Lower lobe of right lung (tissue), 2 donors: ENCODE measurements around the gene PDK4. TPM values are rescaled to one million over a fixed set of nuclear protein-coding genes. Genes with fewer than 3 reads are reported as not detected.
"Not testable (repeated sequence)": the region's sequence is repeated elsewhere in the genome, so short reads cannot be mapped to it uniquely, and the experiment has no call there.

Experiments used
- ATAC-seq, 2 donors: fragments of 200-7000 bp; cut with Tn5 transposase; one replicate each; pipeline ENCODE4 v1.9.1; 2020 to 2022; ENCODE audit warnings: mild to moderate bottlenecking in 2 of 2, moderate library complexity in 2 of 2
- DNase-seq: peaks from one replicate; pipeline ENCODE4 v3.0.0-alpha.2; 2020
- H3K27ac ChIP-seq: fragments of 200-600 bp; one replicate; pipeline ENCODE4 v1.8.0; 2022
- H3K27me3 ChIP-seq: fragments of 200-600 bp; one replicate; pipeline ENCODE4 v1.8.0; 2022; ENCODE audit warnings: low read depth
- H3K36me3 ChIP-seq: fragments of 200-600 bp; one replicate; pipeline ENCODE4 v1.8.0; 2022; ENCODE audit warnings: mild to moderate bottlenecking
- H3K4me1 ChIP-seq: fragments of 200-600 bp; one replicate; pipeline ENCODE4 v1.8.0; 2022
- H3K4me3 ChIP-seq: fragments of 200-600 bp; one replicate; pipeline ENCODE4 v1.8.0; 2022; ENCODE audit warnings: mild to moderate bottlenecking
- H3K9me3 ChIP-seq: fragments of 200-600 bp; one replicate; pipeline ENCODE4 v1.8.0; 2022
- intact Hi-C: fragments of 100-400 bp; cut with DNase I; formaldehyde crosslinking; loops from one replicate; pipeline ENCODE4 v1.11.0; 2022
- total RNA-seq: library from RNA; stranded (reverse); fragmentation: NEBNext Ultra II Directional; extraction: Animal tissue kit (Norgen Biotek cat#: 25700); gene quantifications from one replicate; pipeline ENCODE4 v1.2.1, GENCODE V29; 2021
- TF ChIP-seq, protein P1 (sequence below): fragments of 200-600 bp; IDR thresholded peaks from one replicate; pipeline ENCODE4 v1.8.0; 2022; ENCODE audit warnings: antibody characterized with exemption, mild to moderate bottlenecking
- donor health status: DM: no; HTN: yes; CAD: no; lungs with severe emphysema.

The PDK4 gene
- total RNA-seq, 1 donor from 2014 or later: 243 TPM

DNA sequence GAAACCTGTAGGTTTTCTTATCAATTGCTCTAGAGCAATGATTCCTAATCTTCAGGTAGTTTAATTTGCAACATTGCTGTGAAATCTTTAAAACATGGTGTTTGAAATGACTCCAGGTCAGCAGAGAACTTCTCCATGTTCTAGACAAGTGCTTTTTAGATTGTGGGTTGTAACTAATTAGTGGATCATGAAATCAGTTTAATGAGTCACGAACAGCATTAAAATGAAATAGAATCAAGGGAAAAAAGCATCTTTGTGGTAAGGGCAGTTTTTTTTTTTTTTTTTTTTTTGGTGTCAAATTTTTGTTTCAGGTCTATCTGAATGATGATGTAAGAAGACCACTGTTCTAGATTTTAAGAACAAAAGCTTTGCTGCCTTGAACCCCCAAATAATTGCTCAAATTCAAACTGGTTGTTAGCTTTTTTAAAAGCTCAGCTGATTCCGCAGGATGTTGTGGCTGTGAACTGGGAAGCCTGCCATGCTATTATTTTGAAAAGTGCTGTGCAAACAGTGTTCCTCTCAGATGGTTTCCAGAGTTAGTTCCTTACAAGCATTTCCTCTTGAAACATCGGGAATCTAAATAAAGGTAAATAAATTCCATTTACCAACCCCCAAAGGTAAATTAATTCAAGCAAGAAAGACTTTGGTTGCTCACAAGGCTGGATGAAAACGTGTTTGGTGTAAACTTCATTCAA lies 13.1 kb upstream of the PDK4 start:
- H3K4me1 ChIP-seq: peaks cover 58% of the 10 kb centered on the region
- peak; percentile 68 to 87 for ATAC-seq
- H3K9me3 ChIP-seq: no peaks in the 10 kb centered on the region
- H3K27ac ChIP-seq: peak overlapping the region; percentile 90
- H3K27me3 ChIP-seq: no peaks in the 10 kb centered on the region
- peak overlapping the region; percentile 15 for H3K4me3 ChIP-seq
- no peaks in the 10 kb centered on the region for H3K36me3 ChIP-seq
- TF ChIP-seq, protein P1, sequence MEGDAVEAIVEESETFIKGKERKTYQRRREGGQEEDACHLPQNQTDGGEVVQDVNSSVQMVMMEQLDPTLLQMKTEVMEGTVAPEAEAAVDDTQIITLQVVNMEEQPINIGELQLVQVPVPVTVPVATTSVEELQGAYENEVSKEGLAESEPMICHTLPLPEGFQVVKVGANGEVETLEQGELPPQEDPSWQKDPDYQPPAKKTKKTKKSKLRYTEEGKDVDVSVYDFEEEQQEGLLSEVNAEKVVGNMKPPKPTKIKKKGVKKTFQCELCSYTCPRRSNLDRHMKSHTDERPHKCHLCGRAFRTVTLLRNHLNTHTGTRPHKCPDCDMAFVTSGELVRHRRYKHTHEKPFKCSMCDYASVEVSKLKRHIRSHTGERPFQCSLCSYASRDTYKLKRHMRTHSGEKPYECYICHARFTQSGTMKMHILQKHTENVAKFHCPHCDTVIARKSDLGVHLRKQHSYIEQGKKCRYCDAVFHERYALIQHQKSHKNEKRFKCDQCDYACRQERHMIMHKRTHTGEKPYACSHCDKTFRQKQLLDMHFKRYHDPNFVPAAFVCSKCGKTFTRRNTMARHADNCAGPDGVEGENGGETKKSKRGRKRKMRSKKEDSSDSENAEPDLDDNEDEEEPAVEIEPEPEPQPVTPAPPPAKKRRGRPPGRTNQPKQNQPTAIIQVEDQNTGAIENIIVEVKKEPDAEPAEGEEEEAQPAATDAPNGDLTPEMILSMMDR: no peak
- intact Hi-C loops: no loop called here
- DNase-seq: no peak

DNA sequence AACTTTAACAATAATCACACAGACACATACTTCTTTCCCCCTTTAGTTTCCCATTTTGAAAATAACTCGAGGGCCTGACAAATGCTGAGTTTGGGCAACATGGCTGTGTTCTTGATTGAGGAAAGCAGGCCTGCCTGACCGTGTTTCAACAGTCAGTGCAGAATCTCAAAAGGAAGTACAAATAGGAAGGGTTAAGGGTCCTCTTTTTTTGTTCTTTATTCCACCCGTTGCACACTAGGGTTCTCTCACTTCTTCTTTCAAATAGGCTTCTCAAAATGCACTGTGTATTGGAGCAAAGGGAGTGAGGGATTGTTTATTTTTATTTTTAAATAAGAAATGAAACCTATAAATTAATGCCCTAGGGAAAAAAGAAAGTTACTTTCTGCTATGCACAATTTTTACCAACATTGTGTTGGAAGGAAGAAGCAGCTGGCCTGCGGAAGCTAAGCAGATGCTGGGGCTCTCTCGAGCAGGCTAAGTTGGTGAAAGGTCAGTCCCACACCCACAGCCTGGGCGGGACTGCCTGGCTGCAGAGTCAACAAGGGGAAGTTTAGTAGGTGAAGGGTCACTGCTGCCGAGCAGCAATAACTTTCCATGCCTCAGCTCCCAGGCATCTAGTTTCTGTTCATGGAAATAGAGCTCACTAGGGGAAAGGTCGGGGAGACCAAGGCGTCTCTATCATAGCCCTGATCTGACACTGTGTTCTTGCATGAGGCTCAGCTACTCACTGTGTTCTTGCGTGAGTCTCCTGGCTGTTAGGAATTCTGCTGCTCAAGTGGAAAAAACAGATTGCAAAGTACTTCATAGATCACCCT lies 12.2 kb upstream of the PDK4 start:
- intact Hi-C loops: no loop called here
- H3K4me1 ChIP-seq: peaks cover 62% of the 10 kb centered on the region
- H3K27ac ChIP-seq: peak overlapping the region; percentile 90
- H3K36me3 ChIP-seq: no peaks in the 10 kb centered on the region
- TF ChIP-seq, protein P1: no peak
- no peaks in the 10 kb centered on the region for H3K9me3 ChIP-seq
- H3K4me3 ChIP-seq: peak overlapping the region; percentile 15
- ATAC-seq (peak; percentile 97 to 99), DNase-seq (peak; percentile 94)
- H3K27me3 ChIP-seq: no peaks in the 10 kb centered on the region

DNA sequence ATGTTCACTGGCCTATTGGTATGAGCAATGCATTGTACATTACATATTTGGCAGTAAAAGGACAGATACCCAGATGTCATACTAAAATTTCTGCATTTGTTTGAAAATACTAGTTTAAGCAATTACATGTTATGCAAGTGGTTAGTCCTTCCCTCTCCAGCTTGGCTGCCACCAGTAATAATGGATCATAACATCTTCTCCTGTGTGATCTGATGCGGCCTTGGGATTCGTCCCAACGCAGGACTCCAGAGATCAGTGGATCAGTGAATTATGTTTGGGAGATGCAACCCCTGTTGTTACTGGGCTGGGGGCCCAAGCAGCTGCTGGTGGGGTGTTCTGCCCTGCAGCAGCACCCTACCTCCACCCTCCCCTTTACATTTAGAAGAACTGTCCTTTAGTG lies 11.2 kb upstream of the PDK4 start:
- peak overlapping the region; percentile 90 for H3K27ac ChIP-seq
- DNase-seq (no peak), ATAC-seq (no peak)
- intact Hi-C loops: no loop called here
- H3K4me1 ChIP-seq: peaks cover 72% of the 10 kb centered on the region
- no peaks in the 10 kb centered on the region for H3K9me3 ChIP-seq
- TF ChIP-seq, protein P1: no peak
- peak overlapping the region; percentile 15 for H3K4me3 ChIP-seq
- H3K36me3 ChIP-seq: no peaks in the 10 kb centered on the region
- H3K27me3 ChIP-seq: no peaks in the 10 kb centered on the region

DNA sequence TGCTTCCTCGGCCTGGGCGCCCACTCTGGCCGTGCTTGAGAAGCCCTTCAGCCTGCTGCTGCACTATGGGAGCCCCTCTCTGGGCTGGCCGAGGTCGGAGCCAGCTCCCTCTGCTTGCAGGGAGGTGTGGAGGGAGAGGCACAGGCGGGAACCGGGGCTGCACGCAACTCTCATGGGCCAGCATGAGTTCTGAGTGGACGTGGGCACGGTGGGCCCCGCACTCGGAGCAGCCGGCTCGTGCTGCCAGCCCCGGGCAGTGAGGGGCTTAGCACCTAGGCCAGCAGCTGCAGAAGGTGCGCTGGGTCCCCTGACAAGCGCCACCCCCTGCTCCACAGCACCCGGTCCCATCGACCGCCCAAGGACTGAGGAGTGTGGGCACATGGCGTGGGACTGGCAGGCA lies 9.0 kb upstream of the PDK4 start:
- H3K4me3 ChIP-seq: no peak overlapping the region
- DNase-seq (peak; percentile 45), ATAC-seq (no peak)
- peak overlapping the region; percentile 66 for H3K27ac ChIP-seq
- TF ChIP-seq, protein P1: no peak
- H3K36me3 ChIP-seq: no peaks in the 10 kb centered on the region
- H3K9me3 ChIP-seq: no peaks in the 10 kb centered on the region
- H3K4me1 ChIP-seq: peaks cover 66% of the 10 kb centered on the region
- intact Hi-C loops: no loop called here
- H3K27me3 ChIP-seq: no peaks in the 10 kb centered on the region

DNA sequence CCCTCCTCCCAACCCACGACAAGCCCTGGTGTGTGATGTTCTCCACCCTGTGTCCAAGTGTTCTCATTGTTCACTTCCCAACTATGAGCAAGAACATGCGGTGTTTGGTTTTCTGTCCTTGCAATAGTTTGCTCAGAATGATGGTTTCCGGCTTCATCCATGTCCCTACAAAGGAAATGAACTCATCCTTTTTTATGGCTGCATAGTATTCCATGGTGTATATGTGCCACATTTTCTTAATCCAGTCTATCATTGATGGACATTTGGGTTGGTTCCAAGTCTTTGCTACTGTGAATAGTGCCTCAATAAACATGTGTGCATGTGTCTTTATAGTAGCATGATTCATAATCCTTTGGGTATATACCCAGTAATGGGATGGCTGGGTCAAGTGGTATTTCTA lies 8.5 kb upstream of the PDK4 start:
- H3K36me3 ChIP-seq, intact Hi-C loops, H3K27me3 ChIP-seq, H3K4me3 ChIP-seq, ATAC-seq, DNase-seq, H3K9me3 ChIP-seq, H3K27ac ChIP-seq: not testable (repeated sequence)
- H3K4me1 ChIP-seq: peaks cover 62% of the 10 kb centered on the region

DNA sequence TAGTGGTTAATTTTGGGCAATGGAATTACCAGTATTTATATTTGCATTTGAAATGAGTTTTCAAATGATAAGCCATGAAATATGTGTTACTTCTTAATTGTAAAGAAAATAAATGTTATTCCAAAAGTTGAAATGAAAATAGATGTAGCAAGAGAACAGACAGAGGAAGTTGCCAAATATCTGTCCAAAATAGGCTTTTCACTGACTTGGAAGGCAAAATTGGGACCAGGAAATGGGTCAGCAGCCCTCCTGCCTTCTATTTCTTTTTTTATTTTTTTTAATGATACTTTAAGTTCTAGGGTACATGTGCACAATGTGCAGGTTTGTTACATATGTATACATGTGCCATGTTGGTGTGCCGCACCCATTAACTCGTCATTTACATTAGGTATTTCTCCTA lies 8.1 kb upstream of the PDK4 start:
- H3K9me3 ChIP-seq, ATAC-seq, H3K4me3 ChIP-seq, DNase-seq, H3K36me3 ChIP-seq, H3K27me3 ChIP-seq, H3K27ac ChIP-seq, intact Hi-C loops: not testable (repeated sequence)
- peaks cover 60% of the 10 kb centered on the region for H3K4me1 ChIP-seq
